HEK293T (cell line): ENCODE results near the gene RPTOR.
"Not testable (repeated sequence)": the region's sequence is repeated elsewhere in the genome, so short reads cannot be mapped to it uniquely, and the experiment has no call there.

ENCODE experiments used
- CTCF ChIA-PET: fragments of 350-600 bp; formaldehyde crosslinking; extraction: SDS; loops from one replicate; lab custom pipeline; 2021; ENCODE audit warnings: antibody characterized with exemption, inconsistent platforms; lab: Yijun Ruan, JAX
- POLR2A ChIA-PET: fragments of 350-600 bp; formaldehyde crosslinking; extraction: SDS; loops from one replicate; lab custom pipeline; 2020; ENCODE audit warnings: antibody characterized with exemption, inconsistent platforms; lab: Yijun Ruan, JAX
- DNase-seq: peaks from one replicate; pipeline ENCODE4 v3.0.0; 2012; ENCODE audit warnings: mixed read lengths; ENCODE audit errors: extremely low spot score
- ARNT ChIP-seq: fragments of 450-650 bp; IDR thresholded peaks from 2 replicates; pipeline ENCODE4 v1.6.1; 2017; ENCODE audit warnings: mild to moderate bottlenecking
- BHLHE40 ChIP-seq: fragments of 450-650 bp; IDR thresholded peaks from 2 replicates; pipeline ENCODE4 v1.6.1; 2016; ENCODE audit warnings: mild to moderate bottlenecking, moderate library complexity, borderline replicate concordance
- CTBP1 ChIP-seq: fragments of 450-650 bp; IDR thresholded peaks from 2 replicates; pipeline ENCODE4 v1.6.1; 2016; ENCODE audit warnings: borderline replicate concordance
- ELF4 ChIP-seq: fragments of 450-650 bp; IDR thresholded peaks from 2 replicates; pipeline ENCODE4 v1.6.1; 2017; ENCODE audit warnings: antibody characterized with exemption
- FOXA1 ChIP-seq: fragments of 450-650 bp; IDR thresholded peaks from 2 replicates; pipeline ENCODE4 v1.6.1; 2016; ENCODE audit warnings: mild to moderate bottlenecking
- FOXK2 ChIP-seq: fragments of 450-650 bp; IDR thresholded peaks from 2 replicates; pipeline ENCODE4 v1.6.1; 2016; ENCODE audit warnings: mild to moderate bottlenecking
- FOXM1 ChIP-seq: fragments of 450-650 bp; IDR thresholded peaks from 2 replicates; pipeline ENCODE4 v1.6.1; 2017; ENCODE audit warnings: mild to moderate bottlenecking, borderline replicate concordance
- HDGF ChIP-seq: fragments of 450-650 bp; IDR thresholded peaks from 2 replicates; pipeline ENCODE4 v1.6.1; 2017; ENCODE audit warnings: antibody characterized with exemption, borderline replicate concordance
- L3MBTL2 ChIP-seq: fragments of 450-650 bp; conservative IDR thresholded peaks from 2 replicates; pipeline ENCODE4 v1.6.1; 2016; ENCODE audit warnings: mild to moderate bottlenecking
- LEF1 ChIP-seq: fragments of 450-650 bp; IDR thresholded peaks from 2 replicates; pipeline ENCODE4 v1.6.1; 2017; ENCODE audit warnings: mild to moderate bottlenecking, borderline replicate concordance
- NFRKB ChIP-seq: fragments of 450-650 bp; IDR thresholded peaks from 2 replicates; pipeline ENCODE4 v1.6.1; 2016; ENCODE audit warnings: mild to moderate bottlenecking, moderate library complexity
- SP1 ChIP-seq: fragments of 450-650 bp; IDR thresholded peaks from 2 replicates; pipeline ENCODE4 v1.6.1; 2017
- SUZ12 ChIP-seq: fragments of 450-650 bp; IDR thresholded peaks from 2 replicates; pipeline ENCODE4 v1.6.1; 2016; ENCODE audit warnings: mild to moderate bottlenecking
- TARDBP ChIP-seq: fragments of 450-650 bp; IDR thresholded peaks from 2 replicates; pipeline ENCODE4 v1.6.1; 2016
- ZNF384 ChIP-seq: fragments of 450-650 bp; IDR thresholded peaks from 2 replicates; pipeline ENCODE4 v1.6.1; 2016
- TF ChIP-seq, protein P1 (sequence below): fragments of 450-650 bp; IDR thresholded peaks from 2 replicates; pipeline ENCODE4 v1.6.1; 2016

Gene RPTOR

DNA sequence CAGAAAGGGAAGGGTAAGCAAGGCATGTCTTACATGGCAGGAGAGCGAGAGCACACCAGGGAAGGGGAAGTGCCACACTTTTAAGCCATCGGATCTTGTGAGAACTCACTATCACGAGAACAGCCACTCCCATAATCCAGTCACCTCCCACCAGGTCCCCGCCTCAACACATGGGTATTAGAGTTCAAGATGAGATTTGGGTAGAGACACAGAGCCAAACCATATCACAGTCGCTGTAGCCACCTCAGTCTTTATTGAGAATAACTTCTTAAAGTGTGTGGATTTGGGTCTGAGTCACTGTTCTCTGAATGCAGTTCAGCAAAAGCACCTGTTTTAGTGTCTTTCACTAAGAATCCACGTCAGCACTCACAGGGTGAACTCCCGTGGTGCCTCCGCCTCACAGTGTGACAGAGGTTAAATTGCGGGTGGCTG, 251.8 kb downstream of the RPTOR start:
- no peak for TF ChIP-seq ELF4
- no peak for TF ChIP-seq NFRKB
- TF ChIP-seq FOXK2 = no peak
- TF ChIP-seq SUZ12 = no peak
- TF ChIP-seq LEF1 = no peak
- no peak for TF ChIP-seq FOXM1
- TF ChIP-seq CTBP1 = no peak
- TF ChIP-seq SP1 = no peak
- no peak for TF ChIP-seq HDGF
- TF ChIP-seq FOXA1 = no peak
- TF ChIP-seq L3MBTL2 = no peak
- no peak for TF ChIP-seq ZNF384
- TF ChIP-seq, protein P1, sequence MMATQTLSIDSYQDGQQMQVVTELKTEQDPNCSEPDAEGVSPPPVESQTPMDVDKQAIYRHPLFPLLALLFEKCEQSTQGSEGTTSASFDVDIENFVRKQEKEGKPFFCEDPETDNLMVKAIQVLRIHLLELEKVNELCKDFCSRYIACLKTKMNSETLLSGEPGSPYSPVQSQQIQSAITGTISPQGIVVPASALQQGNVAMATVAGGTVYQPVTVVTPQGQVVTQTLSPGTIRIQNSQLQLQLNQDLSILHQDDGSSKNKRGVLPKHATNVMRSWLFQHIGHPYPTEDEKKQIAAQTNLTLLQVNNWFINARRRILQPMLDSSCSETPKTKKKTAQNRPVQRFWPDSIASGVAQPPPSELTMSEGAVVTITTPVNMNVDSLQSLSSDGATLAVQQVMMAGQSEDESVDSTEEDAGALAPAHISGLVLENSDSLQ = no peak
- no peak for TF ChIP-seq ARNT
- no peak for DNase-seq
- CTCF ChIA-PET = no interaction called here
- POLR2A ChIA-PET = no interaction called here

DNA sequence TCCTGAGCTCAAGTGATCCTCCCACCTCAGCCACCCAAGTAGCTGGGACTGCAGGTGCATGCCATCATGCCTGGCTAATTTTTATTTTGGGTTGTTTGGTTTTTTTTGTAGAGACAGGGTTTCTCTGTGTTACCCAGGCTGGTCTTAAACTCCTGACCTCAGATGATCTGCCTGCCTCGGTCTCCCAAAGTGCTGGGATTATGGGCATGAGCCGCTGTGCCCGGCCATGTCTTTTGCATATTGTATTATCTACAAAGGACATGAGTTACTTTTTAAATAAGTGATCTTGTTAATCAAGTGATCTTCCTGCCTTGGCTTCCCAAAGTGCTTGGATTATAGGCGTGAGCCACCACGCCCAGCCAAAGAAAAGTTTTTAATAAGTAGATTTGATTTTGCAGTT, 252.6 kb downstream of the RPTOR start:
- CTCF ChIA-PET, DNase-seq, POLR2A ChIA-PET: not testable (repeated sequence)

DNA sequence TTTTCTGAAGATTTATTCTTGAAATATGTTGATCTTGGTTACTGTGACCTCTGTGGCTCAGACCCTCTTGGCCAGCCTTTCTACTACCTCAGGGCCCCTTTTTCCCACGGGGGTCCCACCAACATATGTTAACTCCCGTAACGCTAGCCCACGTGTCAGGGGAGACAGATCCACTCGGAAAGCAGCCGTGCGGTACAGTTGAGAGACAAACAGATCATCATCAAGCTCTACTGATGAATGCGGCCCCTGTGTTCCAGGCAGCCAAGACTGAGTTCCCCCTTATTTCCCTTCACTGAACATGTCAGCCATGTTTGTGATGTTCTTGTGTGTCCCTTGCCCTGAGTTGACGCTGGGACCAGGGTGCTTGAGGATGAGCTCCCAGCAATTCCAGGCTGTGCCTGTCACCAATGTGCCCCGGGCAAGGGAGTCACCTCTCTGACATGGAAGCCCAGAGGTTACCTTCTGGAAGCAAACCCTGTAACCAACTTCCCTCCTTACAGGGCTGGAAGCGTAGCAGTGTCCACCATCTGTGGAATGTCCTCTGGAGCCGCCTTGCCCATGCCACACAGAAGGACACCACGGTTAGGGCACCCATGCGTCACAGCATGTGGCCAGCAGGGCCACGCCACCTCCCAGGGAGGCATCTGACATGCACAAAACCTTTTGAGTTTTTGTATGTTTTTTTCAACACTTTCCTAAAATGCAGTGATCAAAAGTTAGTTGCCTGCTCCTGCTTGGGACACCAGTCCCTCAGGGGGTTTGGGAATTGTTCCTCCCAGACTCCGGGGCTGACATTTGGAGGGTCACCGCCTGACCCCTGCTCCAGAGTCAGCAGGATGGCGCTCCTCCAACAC, 253.3 kb downstream of the RPTOR start:
- POLR2A ChIA-PET = no interaction called here
- DNase-seq = no peak

DNA sequence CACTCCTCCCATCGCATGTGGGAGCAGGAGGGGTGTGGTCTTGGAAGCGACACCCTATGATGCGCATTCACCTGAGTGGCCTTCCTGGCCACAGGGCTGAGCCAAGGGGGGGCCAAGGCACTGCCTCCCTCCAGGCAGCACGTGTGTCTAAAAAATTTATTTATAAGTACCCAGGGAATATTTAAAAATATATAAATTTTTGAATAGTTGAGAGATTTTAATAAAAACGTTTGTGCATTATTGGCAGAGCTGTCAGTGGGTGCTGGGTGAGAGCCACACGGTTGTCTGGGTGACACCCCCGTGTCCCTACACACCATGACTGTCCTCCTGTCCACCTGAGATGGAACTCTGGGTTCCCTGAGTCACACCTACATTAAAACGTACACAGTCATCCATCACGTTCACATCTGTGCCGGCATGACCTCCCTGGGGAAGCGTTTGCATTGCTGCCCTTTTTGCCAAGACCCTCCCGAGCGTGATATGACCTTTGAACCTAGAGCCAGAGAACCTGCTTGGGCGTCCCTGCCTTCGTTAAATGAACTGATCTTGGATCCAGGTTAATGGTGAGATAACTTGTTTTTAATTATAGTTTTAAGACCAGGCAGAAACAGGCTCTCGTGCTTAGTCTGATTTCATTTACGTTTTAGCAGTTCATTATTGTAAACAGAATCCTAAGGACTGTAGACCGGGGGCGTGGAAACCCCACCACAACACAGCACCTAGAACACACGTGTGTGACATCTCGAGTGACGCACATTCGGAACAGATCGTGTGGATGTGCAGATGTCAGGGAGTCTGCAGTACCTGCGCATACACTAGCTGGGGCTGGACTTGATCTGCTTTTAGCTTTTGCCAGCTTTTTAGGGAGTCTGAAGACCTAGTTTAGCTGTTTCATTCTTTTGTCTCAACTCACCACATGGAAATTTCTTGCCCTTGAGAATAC, 254.2 kb downstream of the RPTOR start:
- DNase-seq = no peak
- TF ChIP-seq BHLHE40 = no peak
- no peak for TF ChIP-seq CTBP1
- no peak for TF ChIP-seq ELF4
- TF ChIP-seq SUZ12 = no peak
- no peak for TF ChIP-seq FOXM1
- CTCF ChIA-PET = no interaction called here
- POLR2A ChIA-PET = no interaction called here

More for the DNA sequence above, 253.3 kb downstream of the RPTOR start:
- TF ChIP-seq HDGF = no peak
- no peak for TF ChIP-seq NFRKB
- TF ChIP-seq L3MBTL2 = no peak
- TF ChIP-seq FOXA1 = no peak
- no peak for TF ChIP-seq ARNT
- no peak for TF ChIP-seq FOXM1
- TF ChIP-seq FOXK2 = no peak
- TF ChIP-seq, protein P1 = no peak
- no peak for TF ChIP-seq SP1
- no peak for TF ChIP-seq TARDBP
- no peak for TF ChIP-seq ELF4
- no peak for TF ChIP-seq SUZ12
- no peak for TF ChIP-seq CTBP1
- TF ChIP-seq LEF1 = no peak
- no peak for TF ChIP-seq BHLHE40
- no peak for TF ChIP-seq ZNF384
- CTCF ChIA-PET = no interaction called here

DNA sequence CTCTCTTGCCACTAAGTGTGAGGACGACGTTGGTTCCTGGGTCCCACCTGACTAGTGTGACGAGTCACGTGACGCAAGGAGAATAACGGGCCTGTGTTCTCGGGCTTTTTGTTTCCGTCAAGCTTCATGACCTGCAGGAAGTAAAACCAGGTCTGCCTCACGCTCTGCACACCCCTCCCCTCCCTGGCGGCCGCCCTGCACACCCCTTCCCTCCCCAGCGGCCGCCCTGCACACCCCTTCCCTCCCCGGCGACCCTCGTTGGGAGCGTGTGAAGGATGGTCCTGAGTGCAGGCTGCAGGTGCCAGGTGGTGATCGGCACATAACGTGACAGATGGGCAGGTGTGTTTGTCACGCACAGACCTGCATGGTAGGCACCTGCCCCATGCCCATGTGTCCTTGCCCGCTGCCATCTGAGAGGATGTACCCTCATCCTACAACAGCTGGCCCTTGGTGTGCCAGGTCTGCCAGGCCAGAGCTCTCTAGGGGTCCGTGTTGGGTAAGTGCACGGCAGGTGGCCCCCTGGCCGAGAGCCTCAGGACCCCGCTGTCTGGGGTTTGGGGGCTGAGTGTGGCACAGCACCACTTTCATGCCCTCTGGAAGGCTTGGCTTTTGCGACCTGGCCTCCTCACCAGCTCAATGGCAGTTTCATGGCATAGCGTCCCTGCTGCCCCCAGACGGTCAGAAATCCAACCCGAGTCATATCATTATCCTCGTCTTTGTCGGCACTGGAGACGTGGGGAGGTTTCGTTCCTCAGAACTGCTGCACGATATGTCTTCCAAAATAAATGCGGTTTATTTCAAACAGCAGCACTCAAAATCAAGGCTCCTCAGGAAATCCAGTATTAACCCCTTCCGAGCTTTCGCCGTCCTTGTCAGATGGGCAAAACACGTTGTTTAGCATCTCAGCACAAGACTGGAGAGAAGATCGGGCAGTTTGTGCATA, 255.2 kb downstream of the RPTOR start:
- DNase-seq = no peak
- ChIA-PET POLR2A (no interaction called here), CTCF (no interaction called here)
- TF ChIP-seq SUZ12 = no peak
- TF ChIP-seq, protein P1 = no peak
- TF ChIP-seq SP1 = no peak
- no peak for TF ChIP-seq ARNT
